HG03558 (cell line): Measurements from ENCODE around the gene KSR2.

Experiments used
- ATAC-seq: cut with Tn5 transposase; IDR thresholded peaks from one replicate; pipeline ENCODE4 v1.9.1; 2021; ENCODE audit warnings: moderate number of reproducible peaks; ENCODE audit not compliant: unreplicated experiment; ENCODE audit errors: extremely low read depth

The KSR2 gene

DNA sequence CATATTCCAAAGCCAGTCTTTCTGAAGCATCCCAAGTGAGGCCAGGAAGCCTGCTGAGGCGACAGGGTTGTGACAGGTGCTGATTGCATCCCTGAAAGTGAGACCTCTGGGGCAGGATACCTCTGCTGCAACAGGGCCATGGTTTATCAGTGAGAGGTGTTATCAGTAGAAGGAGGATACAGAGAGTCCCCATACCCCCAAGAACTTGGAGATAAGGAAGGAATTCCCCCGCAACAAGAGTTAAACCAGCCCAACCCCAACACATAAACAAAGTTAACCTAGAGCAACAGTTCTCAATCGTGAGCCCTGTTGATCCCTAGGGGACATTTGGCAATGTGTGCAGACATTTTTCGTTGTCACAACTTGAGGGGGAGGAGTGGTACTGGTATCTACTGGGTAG, 374.3 kb downstream of the KSR2 start:
- ATAC-seq: no peak

DNA sequence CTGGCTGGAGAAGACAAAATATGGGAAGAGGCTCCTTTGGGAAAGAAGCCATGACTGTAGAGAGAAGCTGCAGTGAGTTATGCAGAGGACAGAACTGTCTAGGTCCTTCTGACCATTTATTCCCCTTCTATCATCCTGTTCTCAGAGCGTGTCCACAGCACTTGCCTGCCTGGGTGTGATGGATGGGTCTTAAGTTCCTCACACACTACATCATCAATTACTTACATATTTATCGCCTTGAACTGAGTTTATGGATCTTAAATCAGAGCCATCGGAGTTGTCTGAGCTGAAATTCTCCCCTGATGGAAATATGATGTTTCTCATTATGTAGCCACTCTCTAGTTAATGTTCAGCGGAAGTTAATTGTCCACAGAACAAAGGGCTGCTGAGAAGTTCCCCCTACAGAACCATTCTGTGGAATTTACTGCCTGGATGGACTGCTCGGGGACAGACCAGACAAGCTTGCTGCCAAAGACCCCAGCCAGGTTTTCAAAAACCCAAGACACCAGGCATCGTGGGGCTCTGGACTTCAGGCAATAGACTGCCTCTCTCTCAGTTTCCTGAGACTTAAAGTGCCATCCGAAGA, 374.9 kb downstream of the KSR2 start:
- ATAC-seq: no peak

- ATAC-seq: no peak
Measured at GRCh38 chr12:117592588-117593305, 376.0 kb downstream of the KSR2 start.

DNA sequence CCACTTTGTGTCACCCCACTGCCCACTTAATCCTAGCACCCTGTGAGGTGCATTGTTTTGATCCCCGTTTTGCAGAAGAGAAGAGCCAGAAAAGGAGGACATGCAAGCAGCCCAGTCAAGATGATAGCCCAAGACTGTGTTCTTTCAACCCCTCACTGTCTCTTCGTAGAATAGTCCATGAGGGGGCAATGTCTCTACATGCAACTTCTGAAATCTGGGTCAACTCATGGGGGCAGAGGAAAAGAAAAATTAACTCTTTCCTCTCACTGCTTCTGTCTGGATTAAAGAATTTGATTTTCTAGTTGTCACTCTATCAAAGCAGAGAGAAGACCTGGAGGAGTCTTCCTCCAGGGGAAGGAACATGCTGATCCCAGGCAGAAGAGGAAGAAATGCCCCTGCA, 377.8 kb downstream of the KSR2 start:
- no peak for ATAC-seq

- no peak for ATAC-seq
Measured at GRCh38 chr12:117590386-117590785, 378.4 kb downstream of the KSR2 start.

GRCh38 chr12:117589021-117589420, 379.8 kb downstream of the KSR2 start:
- no peak for ATAC-seq

DNA sequence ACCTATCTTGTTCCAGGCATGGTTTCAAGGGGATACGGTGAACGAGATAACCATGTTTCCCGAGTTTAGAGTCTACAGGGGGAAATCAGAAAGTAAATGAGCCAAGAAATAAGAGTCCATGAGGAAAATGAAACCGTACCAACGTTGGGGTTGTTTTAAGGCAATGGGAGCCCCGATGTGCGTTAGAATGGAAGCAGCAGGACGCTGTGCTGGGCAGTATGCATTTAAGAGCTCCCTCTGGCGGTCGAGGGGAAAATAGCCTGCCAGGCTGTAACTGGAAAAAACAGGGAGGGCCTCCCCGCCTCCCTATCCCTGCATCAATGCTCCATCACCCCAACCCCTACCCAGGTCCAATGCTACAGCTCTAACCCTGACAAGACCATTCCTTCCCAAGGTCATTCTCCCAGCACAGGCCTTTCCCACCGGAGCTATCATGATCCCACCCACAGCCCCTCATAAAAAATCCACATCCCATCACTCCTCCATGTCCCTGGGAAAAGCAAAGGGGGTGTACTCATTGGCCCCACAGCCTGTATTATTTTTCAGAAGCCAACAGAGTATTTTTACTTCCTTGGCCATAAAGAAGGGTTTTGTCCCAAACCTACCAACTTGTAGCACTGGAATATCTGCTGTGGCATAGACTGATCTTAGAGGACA, 381.0 kb downstream of the KSR2 start:
- no peak for ATAC-seq

GRCh38 chr12:117583677-117584225, 385.0 kb downstream of the KSR2 start:
- ATAC-seq: no peak

GRCh38 chr12:117583092-117583491, 385.7 kb downstream of the KSR2 start:
- ATAC-seq: no peak

DNA sequence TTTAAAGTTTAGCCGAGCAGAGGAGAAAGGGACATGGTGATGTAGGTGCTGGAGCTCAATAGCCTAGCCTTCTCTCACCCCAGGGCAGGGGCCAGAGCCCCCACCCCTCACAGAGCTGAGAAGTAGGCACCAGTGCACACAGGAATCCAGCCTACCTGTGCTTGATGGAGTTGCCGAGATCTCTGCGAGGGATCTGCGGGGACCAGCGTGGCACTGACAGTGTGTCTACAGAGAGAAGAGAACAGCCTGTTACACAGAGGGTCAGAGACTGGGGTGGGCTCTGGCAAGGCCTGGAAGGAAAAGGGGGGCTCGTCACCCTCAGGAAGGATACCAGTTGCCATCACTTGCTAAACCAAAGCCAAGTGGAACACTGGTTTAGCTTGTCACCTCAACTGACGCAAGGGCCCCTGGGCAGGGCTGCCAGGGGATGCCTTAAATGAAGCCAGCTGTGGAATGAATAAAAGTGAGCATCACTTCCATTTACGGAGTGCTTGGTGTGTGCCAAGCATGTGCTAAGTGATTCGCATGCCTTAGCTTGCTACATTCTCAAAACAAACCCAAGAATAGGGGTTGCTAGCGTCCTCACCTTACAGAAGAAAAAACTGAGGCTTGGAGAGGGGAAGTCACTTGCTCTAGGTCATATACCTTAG, 386.5 kb downstream of the KSR2 start:
- no peak for ATAC-seq

GRCh38 chr12:117580718-117581062, 388.1 kb downstream of the KSR2 start:
- ATAC-seq: no peak

GRCh38 chr12:117580015-117580717, 388.6 kb downstream of the KSR2 start:
- no peak for ATAC-seq

DNA sequence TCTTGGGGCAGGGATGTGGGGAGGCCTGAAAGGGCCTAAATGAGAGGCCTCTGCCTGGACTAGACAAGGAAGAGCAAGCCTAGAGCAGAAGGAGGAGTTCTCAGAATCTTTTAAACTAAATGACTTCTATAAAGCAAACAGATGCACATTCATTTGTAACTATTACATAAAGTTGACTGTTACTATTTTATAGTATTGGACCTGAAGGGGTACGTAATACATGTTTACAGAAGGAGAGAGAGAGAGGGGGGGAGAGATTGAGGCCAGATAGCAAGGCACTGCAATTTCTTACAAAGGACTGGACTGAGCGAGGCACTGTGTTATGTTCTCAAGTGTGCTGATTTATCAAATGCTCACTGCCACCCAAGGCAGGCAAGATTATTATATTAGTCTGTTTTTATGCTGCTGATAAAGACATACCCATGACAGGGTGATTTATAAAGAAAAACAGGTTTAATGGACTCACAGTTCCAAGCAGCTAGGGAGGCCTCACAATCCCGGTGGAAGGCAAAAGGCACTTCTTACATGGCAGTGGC, 391.6 kb downstream of the KSR2 start:
- no peak for ATAC-seq

- ATAC-seq: no peak
Measured at GRCh38 chr12:117576053-117576452, 392.7 kb downstream of the KSR2 start.

- ATAC-seq: no peak
Measured at GRCh38 chr12:117574655-117575054, 394.1 kb downstream of the KSR2 start.

GRCh38 chr12:117572755-117573154, 396.0 kb downstream of the KSR2 start:
- ATAC-seq: no peak

GRCh38 chr12:117571321-117571720, 397.5 kb downstream of the KSR2 start:
- ATAC-seq: no peak

DNA sequence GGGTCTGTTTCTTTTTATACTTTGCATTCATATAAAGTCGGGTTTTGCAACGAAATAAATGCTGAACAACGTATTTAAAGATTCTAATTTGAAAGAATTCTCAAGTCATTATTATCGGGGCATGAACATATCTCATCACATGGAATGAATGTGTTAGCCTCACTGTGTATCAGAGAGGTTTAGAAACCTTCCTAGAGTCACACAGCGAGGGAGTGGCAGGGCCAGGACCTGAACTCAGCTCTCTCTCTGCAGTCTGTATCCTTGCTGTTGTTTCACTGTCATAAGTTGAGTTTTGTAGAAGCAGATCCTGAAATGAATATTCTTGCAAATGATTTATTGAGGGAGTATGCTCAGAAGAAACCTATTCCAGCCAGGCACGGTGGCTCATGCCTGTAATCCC, 398.2 kb downstream of the KSR2 start:
- ATAC-seq: no peak

DNA sequence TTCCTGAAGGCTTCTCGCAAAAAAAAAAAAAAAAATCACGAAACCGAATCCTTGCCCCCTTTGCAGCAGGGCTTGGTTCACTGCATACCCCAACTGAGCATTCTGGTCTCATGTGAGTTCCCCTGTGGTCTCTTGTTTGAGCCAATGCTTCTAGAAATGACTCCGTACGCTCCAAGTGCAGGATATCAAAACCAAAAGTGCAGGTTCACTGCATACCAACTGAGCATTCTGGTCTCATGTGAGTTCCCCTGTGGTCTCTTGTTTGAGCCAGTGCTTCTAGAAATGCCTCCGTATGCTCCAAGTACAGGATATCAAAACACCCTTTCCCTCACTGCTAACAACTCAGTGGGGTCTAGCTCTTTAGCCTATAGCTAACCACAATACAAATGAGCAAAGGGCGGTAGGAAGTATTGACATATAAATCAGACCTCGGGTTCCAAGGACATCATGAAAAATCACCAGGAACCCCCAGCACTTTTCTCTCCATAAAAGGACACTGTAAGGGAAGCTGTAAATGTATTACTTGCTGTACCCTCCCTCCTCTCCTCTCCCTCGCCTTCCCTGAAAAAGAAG, 401.1 kb downstream of the KSR2 start:
- no peak for ATAC-seq

DNA sequence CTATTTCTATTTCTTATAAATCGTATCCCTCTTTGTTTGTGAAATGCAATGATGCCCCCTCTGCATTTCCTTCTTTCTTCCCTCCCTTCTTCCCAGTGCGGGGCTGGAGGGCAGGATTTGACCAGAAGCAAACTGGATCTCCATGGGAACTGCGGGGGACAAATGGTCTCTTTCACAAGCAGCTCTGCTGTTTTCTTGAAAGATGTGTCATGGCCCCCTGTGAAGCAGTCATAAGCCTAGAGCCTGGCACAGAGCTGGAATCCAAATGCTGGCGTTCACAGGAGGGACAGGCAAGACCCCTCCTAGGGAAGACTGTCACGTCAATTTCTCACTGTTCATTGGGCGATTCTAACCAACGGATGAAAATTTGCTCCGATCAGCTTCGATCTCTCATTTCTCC, 403.9 kb downstream of the KSR2 start:
- no peak for ATAC-seq
